HPDE6-E6E7 (cell line): ENCODE measurements around the gene DPH1.
"Not testable (repeated sequence)": the region's sequence is repeated elsewhere in the genome, so short reads cannot be mapped to it uniquely, and the experiment has no call there.

Experiments
- DNase-seq: peaks from one replicate; pipeline ENCODE4 v3.0.0; 2011; ENCODE audit warnings: missing footprints; ENCODE audit errors: extremely low spot score

Gene DPH1

DNA sequence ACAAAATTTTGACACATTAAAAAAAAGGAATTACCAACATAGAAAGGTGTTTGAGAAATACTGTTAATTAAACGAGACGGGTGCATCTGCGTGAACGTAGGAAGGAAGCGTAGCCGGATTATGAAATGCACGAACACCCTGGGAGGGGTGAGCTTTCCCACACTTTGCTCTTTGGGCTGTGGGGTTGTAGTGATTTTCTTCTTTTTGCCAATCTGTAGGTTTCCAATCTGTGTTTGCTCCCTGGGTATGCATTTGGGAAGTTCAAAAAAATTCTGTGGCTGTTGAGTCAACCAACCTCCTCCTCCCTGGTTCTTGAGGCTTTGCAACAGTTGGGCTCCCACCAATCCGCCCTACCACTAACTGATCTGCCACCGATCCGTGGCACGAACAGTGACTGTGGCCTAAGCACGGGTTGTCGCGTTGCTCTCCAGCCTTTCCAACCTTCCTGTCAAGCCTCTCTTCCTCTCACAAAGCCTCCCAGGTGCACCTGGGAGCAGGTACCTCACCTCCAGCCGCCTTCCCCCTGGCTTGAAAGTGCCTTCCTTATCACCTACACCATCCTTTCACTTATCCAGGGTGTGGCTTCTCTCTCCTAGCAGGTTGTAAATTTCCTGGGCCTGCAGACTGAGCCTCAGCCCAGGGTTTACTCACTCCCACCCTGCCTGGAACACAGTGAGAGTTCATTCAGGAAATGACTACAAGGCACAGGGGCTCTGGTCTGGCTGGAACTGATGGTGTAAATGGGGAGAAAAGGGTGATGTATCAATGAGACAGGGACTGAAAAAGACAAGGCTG, 21.4 kb upstream of the DPH1 start:
- DNase-seq, result no peak

DNA sequence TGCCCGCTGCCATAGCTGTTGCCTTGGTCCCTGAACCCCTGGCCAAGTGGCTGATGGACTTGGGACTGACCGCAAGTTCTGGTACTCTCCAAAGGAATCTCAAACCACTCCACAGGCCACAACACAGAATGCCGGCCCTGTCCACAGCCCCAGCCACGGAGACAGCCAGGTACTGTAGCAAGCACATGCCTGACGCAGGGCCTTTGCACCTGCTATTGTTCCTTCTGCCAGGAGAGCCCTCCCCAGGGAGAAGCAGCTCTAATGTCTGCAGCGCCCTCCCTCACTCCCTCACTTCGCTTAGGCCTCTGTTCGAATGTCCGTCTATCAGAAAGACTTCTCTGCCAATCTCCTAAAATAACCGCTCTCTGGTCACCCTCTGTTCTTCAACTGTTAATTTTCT, 20.2 kb upstream of the DPH1 start:
- no peak for DNase-seq

DNA sequence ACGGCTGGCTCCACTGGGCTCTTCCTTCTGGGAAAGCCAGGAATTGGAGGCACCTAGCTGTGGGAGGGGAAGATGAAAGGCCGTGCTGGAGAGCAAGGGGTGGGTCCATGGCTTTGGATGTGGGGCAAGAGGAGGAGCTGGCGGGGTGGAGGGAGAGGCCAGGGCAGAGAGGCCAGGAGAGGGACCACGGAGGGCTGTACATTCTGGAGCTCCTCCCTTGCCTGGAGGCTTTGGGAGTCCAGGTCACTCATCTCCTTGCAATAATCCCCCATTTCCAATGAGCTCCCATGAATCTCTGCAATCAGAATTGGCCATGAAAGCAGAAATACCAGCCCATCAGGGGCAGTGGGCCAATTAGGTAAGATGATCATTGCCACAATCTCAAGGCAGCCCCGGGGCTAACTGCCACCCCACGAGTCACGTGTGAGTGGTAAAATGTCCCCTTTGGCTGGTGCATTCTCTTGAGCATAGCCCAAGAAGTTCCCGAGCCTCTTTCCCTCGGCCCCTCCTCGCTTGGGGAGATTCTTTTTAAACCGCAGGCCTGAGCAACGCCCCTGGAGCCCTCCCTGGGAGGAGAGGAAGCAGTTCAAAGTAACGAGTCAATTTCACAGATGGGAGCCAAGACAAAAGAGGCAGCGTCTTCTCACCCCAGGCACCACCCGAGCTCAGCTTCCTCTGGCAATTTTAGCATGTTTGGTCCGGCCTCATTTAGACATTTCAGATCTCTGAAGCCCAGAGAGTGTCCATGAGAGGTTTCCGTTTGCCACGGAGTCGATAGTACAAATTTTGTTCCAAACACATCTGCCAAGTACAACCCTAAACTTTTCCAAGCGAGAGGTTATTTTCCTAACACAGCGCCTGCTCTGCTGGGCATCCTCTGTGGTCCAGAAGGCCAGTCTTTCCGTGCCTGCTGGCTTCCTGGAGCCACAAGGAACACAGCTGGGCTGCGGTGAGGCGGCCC, 18.3 kb upstream of the DPH1 start:
- no peak for DNase-seq

DNA sequence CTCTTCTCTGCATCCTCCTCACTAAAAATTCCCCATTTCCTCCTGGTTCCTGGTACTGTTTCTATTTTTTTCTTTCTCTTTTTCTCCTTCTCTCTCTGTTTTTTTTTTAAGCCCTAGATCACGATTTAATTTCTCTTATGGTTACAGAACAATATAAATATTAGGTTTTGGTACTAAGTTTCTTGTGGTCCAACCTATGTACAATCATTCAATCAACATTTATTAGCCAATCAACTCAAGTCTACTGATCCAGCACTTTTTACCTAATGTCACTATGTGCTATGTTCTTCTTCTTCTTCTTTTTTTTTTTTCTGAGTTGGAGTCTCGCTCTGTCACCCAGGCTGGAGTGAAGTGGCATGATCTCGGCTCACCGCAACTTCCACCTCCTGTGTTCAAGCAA, 17.5 kb upstream of the DPH1 start:
- no peak for DNase-seq

DNA sequence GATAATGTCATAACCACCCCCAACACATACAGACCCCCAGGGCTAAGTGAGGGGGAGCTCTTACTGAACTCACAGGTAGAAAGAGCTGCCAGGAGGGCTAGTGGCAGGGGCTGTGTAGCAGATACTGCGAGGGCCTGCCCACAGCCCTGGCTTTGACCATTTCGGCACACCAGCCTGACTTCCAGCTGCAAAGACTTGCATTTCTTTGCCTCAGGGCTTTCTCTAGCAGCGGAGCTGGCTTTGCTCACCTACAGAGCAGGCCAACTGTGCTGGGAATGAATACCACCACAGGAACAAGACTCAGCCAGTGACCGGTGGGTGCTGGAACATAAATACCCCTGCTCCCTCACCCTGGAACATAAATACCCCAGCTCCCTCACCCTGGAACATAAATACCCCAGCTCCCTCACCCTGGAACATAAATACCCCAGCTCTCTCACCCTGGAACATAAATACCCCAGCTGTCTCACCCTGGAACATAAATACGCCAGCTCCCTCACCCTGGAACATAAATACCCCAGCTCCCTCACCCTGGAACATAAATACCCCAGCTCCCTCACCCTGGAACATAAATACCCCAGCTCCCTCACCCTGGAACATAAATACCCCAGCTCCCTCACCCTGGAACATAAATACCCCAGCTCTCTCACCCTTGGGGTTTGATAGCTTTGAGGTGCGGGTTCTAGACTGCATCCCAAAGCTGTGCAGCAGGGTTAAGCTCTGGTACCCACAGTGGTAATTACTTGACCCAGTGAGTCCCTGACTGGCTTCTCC, 16.5 kb upstream of the DPH1 start:
- not testable (repeated sequence) for DNase-seq

- no peak for DNase-seq
Observed at GRCh38 chr17:2013994-2014317, 16.0 kb upstream of the DPH1 start.

DNA sequence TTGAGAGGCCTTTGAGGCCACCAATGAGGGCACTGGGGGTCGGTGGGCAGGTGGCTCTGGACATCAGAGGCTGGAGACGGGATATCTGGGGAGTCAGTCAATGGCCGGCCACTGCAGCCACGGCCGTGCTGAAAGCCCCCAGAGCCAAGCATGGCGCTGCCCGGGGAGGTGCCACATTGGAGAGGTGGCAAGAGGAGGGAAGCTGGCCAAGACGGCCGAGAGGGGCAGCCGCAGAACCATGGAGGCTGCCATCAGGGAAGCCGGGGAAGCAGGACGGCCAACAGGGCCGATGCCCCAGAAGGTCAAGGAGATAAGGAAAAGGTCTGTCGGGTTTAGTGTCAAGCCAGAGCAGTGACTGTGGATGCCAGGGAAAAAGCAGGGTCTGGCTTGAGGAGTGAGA, 14.6 kb upstream of the DPH1 start:
- DNase-seq, result no peak

DNA sequence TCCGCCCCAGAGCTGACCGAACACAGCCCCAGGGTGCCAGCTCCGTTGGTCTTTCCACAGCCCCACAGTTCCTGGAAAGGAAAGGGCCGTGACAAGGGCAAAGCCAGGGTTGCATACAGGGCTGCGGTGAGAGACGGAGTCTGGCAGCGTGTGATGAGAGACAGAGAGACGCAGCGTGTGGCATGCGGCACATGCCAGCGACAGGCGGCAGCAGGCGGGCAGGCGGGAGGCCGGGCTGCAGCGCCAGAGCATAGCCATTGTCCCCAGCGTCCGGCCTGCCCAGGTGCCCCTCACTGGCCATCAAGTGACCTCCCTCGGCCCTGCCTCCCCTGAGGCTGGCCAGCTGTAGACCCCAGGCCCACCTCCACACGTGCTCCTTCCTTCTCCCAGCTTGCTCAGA, 13.5 kb upstream of the DPH1 start:
- no peak for DNase-seq

DNA sequence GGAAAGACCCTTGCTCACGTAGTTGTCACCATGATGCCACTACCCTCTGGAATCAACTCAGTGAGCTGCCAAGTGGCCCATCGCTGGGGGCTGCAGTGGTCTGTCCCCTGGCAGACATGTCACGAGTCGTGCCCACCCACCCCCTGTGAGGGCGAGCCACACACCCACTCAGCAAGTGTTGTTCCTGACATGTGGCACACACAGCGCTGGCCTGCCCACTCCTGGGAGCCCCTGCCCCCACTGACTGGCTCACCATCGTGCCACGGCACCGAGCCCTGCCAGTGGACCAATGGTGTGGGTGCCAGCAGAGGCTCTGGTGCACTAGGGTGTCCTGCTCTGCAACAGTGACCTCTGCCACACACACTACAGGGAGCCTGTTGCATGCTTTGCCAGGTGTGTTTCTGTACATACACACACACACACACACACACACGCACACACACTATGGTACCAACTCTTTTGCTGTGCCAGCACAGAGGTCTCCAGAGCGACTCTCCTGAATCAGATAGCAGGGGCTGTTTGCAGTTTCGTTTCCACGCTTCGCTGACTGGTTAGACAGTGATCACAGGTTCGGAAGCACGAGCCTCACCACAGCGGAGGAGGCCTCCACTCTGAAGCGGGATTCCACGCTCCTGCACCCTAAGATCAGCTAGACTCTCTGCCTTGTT, 12.5 kb upstream of the DPH1 start:
- no peak for DNase-seq

DNA sequence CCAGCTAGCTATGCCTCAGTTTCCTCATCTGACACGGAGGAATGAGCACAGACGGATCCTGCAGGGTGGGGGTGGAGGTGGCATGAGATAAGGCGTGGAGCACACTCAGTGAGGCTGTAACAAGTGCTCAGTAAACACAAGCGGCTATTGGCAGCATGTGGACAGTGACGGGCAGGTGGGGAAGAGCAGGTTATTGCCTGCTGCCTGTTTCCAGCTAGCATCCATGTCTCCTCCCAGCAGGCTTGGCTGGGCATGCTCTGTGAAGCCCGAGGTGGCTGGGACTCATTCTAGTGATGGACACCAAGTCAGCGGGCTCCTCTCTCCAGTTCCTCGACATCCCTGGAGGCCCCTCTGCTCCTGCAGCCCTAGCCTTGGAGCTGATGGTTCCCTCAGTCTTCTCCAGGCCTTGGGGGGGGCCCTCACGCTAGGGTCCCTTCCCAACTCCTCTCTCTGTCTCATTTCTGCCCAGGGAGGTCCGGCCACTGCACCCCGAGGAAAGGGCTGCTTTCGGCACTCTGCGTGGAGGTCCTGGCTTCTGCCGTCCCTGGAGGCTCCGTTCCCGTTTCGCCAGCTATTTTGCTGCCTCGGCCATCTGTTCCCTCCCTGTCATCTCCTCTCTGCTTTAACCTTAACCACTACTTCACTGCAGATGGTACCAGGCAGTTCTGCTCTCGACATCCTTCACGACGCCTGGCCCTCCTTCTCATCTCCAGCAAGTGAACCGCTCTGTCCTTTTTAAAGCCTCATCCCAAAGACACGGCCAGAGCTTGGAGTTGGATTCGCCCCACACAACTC, 11.0 kb upstream of the DPH1 start:
- DNase-seq, result no peak

GRCh38 chr17:2019723-2020122, 10.2 kb upstream of the DPH1 start:
- DNase-seq, result no peak

GRCh38 chr17:2020721-2021120, 9.2 kb upstream of the DPH1 start:
- DNase-seq, result no peak

DNA sequence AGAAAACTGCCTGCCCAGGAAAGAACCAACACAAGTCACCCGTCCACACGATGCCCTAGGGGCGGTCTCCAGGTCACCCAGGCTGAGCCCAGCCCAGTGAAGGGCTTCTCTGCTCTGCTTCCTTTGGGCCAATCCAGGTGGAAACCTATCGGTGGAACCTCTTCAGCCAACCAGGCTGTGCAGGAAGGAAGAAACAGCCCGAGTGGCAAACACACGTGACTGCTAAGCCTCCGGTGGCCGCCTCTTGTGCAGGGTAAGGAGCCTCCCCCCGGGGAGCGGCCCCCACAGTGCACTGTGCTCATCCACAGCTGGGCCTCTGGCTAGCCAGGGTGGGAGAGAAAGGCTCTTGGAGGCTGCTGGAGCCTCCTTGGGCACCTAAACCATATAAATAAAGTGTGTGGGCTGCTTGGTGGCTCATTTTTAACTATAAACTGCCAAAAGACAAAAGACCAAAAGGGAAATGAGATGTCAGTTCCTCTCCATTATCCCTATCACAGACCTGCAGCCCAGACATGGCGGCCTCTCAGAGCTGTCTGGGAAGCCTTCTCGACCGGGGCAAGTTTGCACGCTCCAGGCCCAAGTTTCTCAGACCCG, 7.2 kb upstream of the DPH1 start:
- no peak for DNase-seq

DNA sequence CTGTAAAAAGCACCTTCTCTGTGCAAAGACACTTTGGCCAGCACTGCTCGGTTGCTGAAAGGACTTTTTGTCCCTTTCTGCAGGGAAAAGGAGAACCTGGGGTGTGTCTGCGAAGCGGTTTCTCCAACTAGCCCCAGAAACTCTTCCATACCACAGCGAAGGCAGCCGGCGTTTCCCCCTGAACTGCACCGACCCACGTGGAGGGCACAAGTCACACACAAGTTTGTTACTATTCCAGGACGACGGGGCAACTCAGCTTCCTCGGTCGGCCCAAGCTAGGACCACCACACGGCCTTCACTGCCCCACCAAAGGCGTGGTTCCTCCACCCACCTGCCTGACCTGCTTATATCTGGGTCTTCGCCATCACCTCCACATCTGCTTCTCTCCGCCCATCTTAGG, 6.7 kb upstream of the DPH1 start:
- DNase-seq, result no peak

DNA sequence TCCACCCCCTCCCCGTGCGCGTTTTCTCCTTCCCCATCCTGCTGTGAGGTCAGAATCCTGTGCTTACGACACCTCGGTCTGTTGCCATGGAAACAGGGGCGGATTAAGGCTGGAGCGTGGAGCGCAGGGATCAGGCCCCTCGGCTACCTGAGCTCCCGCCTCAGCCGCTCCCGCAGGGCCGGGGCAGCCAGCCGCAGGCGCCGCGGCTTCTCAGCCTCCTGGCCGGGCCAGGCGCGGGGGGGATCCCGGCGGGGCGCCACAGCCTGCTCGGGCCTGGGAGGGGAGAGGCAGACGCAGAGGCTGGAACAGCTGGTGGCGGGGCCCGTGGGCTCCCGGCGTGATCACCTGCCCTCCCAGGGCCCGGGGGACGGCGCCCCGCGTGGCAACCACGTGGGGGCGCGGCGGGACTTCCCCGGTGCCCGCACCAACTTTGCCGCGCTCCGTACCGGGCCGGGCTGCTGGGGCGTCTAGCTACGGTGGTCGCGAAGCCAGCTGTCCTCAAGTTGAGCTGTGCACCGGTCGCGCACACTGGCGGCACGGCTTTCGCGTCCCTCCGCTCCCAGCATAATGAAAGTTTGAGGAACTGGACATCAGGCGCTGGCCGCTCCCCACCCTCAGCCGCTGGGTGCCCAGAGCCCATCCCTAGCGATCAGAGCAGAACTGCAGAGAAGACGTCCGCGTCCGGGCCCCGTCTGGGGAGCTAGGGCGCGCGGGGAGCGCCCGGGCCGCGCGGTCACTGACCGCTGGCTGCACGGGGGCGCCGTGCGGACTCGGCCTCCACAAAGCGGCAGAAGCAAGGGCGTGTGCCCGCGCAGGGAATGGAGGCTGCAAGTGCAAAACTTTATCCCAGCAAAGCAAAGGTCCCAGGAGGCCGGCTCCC, 6.0 kb upstream of the DPH1 start:
- no peak for DNase-seq

DNA sequence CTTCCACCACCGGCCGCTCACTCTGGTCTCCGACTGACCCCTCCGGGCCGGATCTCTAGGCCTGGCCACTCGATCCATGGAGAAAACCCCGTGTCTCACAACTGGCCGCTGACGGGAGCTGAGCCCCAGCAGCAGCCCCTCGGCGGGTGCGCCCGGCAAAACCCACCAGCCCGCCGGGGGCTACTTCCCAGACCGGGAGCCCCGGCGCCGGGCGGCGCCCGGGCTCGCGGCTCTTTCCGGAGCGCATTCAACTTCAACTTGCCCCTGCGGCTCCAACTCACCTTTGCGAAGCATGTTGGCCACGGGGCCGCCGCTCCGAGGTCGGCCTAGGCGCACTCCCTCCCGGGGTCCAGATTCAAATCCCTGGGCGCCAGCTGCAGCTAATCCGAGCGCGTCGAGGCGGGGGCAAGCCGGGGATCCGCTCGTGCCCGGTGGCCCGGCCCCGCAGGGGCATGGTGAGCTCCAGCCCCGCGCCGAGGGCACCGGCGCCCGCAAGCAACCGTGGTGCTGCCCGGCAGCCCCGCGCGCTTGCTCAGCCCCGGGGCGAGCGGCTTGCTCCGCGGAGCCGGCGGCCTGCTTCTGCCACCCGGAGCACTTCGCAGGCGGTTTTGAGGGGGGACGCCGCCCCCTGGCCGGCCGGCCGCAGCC, 5.3 kb upstream of the DPH1 start:
- no peak for DNase-seq

DNA sequence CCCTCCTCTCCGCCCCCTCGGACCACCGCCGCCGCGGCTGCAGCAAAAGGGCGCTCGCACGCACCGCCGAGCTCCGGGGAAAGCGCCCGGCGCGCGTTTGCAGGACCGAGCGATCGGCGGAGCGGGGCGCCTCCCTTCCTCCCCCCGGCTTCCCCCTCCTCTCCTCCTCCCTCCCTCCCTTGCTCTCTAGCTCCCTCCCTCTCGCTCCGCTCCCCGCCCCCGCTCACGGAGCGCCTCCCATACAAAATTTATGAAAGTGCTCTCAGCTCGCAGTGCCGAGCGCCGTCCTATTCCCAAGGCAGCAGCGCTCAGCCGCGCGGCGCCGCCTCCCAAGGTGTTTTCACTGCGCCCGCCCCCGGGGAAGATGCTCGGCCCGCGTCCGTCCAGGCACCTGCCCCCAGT, 4.7 kb upstream of the DPH1 start, which contains the start of gene RTN4RL1:
Gene RTN4RL1, minus strand, starts transcription at position 115 of the 402 bp plus-strand sequence. CDS start 469 bp downstream, outside the sequence.
- no peak for DNase-seq

DNA sequence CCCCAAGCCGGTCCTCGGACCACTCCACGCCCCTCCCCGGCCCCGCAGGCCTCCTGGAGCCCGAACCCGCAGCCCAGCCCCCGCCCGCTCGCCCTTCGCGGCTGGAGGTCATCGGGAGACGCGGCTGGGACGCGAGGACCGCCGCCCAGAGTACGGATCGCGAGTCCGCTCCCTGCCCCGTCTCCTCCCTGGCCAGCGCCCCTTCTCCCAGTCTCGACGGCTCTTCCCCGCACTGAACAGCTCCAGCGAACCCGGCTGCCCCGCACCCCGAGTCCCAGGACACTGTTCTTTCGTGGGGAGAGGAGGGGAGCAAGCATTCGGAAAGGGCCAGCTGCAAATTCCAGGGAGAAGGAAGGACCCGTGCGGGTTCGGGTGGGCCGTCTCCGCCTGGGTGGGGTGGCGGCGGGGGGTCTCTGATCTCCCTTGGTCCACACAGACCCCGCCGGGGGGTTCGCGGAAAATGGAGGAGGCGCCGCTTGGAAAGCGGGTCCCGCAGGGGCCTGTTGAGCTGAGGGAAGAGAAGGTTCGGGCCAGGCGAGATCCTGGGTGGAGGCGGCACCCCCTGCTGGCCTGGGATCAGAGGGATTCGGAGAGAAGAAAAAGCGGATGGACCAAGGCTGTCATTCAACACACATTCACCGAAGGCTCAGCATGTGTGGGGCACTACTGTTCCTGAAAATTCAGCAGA, 4.2 kb upstream of the DPH1 start:
- DNase-seq, result peak; percentile 77
